Measurements from ENCODE around the gene MTRR. TPM values are rescaled to one million over a fixed set of nuclear protein-coding genes. Genes with fewer than 3 reads are reported as not detected.

Gene MTRR
- total and polyA plus RNA-seq, 2 donors (not counting 1 experiment from before 2014, with no cell fraction given): 25.5 to 67.8 TPM

DNA sequence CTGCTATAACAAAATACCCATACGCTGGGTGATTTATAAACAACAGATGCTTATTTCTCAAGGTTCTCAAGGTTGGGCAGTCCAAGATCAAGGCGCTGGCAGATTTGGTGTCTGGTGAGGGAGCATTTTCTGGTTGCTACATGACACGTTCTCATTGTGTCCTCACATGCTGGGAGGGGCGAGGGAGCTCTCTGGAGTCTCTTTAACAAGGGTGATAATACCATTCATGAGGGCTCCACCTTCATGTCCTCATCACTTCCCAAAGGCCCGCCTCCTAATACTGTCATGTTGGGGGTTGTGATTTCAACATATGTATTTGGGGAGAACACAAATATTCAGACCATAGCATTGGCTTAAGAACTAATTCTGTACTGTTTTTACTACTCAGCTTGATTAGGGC lies 22.6 kb upstream of the MTRR start:
- intact Hi-C loops (cut with micrococcal nuclease): no loop called here
- H3K36me3 ChIP-seq (replicated peaks in 1 of 2; ENCODE audit: control extremely low read depth in 1 of 2, control insufficient read depth in 1 of 2, extremely low read depth in 1 of 2, insufficient read depth in 2 of 2, low read length in 1 of 2): no peaks in the 10 kb centered on the region
- no peak overlapping the region for H3K4me2 ChIP-seq (replicated peaks; ENCODE audit: low read depth, low read length, poor library complexity, severe bottlenecking)
- TF ChIP-seq, protein P1, sequence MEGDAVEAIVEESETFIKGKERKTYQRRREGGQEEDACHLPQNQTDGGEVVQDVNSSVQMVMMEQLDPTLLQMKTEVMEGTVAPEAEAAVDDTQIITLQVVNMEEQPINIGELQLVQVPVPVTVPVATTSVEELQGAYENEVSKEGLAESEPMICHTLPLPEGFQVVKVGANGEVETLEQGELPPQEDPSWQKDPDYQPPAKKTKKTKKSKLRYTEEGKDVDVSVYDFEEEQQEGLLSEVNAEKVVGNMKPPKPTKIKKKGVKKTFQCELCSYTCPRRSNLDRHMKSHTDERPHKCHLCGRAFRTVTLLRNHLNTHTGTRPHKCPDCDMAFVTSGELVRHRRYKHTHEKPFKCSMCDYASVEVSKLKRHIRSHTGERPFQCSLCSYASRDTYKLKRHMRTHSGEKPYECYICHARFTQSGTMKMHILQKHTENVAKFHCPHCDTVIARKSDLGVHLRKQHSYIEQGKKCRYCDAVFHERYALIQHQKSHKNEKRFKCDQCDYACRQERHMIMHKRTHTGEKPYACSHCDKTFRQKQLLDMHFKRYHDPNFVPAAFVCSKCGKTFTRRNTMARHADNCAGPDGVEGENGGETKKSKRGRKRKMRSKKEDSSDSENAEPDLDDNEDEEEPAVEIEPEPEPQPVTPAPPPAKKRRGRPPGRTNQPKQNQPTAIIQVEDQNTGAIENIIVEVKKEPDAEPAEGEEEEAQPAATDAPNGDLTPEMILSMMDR (IDR thresholded peaks at IDR 0.05): no peak
- no peak for TF ChIP-seq EZH2 (IDR thresholded peaks at IDR 0.05; ENCODE audit: borderline replicate concordance, insufficient read depth, low read depth, low read length, poor library complexity, severe bottlenecking)
- ChIA-PET POLR2A (no interaction called here), CTCF (interaction anchor here (0.9 kb wide), 1 partner anchor 9 kb away, joined by 3 read pairs; no protein-coding TSS in a partner anchor)
- 92% methylated on average over 2 of the region's 5 CpGs for WGBS (ENCODE audit: insufficient coverage)
- peaks cover under 1% of the 10 kb centered on the region for H3K9me3 Mint-ChIP-seq (ENCODE audit: insufficient read depth)
- no peak overlapping the region for H3K4me3 ChIP-seq (ENCODE audit: control extremely low read depth in 1 of 5, extremely low read depth in 1 of 5, insufficient read depth in 1 of 5, low read depth in 2 of 5, low read length in 4 of 5)
- H3K27me3 ChIP-seq (replicated peaks in 1 of 4; ENCODE audit: control extremely low read depth in 1 of 4, control insufficient read depth in 3 of 4, insufficient read depth in 4 of 4, low read length in 3 of 4): peaks cover 0 to 26% (median 11%) of the 10 kb centered on the region in 4 experiments
- H3K27ac ChIP-seq (ENCODE audit: low read length in 2 of 2): no peak overlapping the region
- no peak for DNase-seq
- ATAC-seq (ENCODE audit: low read depth): no peak
- H4K20me1 ChIP-seq (ENCODE audit: control insufficient read depth, insufficient read depth, low read length, poor library complexity, severe bottlenecking): no peaks in the 10 kb centered on the region
- peaks cover 0 to 10% (median 0%) of the 10 kb centered on the region in 3 donors for H3K9me3 ChIP-seq (ENCODE audit: control extremely low read depth in 1 of 3, control insufficient read depth in 2 of 3, insufficient read depth in 1 of 3, low read length in 2 of 3)
- peaks cover 22 to 24% of the 10 kb centered on the region in 2 donors for H3K4me1 ChIP-seq (ENCODE audit: control insufficient read depth in 2 of 2, insufficient read depth in 2 of 2, low read length in 2 of 2)
- no peaks in the 10 kb centered on the region for H3K79me2 ChIP-seq (ENCODE audit: control insufficient read depth, insufficient read depth, low read length)
- H3K27ac Mint-ChIP-seq: no peak overlapping the region
- H3K9ac ChIP-seq (ENCODE audit: low read length): no peak overlapping the region
- H2AFZ ChIP-seq (ENCODE audit: insufficient read depth, low read depth, low read length, poor library complexity, severe bottlenecking): no peak overlapping the region
- no peak overlapping the region for H3K4me3 Mint-ChIP-seq
- peaks cover 17% of the 10 kb centered on the region for H3K4me1 Mint-ChIP-seq
- H3K27me3 Mint-ChIP-seq: peaks cover 26% of the 10 kb centered on the region

DNA sequence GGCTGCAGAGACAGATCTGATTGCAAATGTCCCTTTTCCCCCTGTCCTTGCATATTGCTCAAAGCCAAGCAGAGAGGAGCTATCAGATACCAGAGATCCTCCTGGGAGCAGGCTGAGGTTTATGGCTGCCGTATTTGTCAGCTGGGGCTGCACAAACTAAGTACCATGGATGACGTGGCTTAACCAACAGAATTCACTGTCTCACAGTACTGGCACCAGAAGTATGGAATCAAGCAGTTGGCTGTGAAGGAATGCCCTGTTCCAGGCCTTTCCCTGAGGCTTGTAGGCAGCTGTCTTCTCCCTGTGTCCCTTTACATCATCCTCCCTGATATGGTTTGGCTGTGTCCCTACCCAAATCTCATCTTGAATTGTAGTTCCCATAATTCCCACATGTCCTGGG lies 20.7 kb upstream of the MTRR start:
- ChIA-PET CTCF (no interaction called here), POLR2A (no interaction called here)
- Histone ChIP-seq H2AFZ (ENCODE audit: insufficient read depth, low read depth, low read length, poor library complexity, severe bottlenecking) (no peak overlapping the region), H3K4me2 (replicated peaks; ENCODE audit: low read depth, low read length, poor library complexity, severe bottlenecking) (no peak overlapping the region), H3K27me3 (replicated peaks in 1 of 4; ENCODE audit: control extremely low read depth in 1 of 4, control insufficient read depth in 3 of 4, insufficient read depth in 4 of 4, low read length in 3 of 4) (peaks cover 0 to 36% (median 15%) of the 10 kb centered on the region in 4 experiments), H3K4me3 (ENCODE audit: control extremely low read depth in 1 of 5, extremely low read depth in 1 of 5, insufficient read depth in 1 of 5, low read depth in 2 of 5, low read length in 4 of 5) (no peak overlapping the region), H3K4me1 (ENCODE audit: control insufficient read depth in 2 of 2, insufficient read depth in 2 of 2, low read length in 2 of 2) (peaks cover 24 to 27% of the 10 kb centered on the region in 2 donors), H3K9me3 (ENCODE audit: control extremely low read depth in 1 of 3, control insufficient read depth in 2 of 3, insufficient read depth in 1 of 3, low read length in 2 of 3) (peaks cover 0 to 13% (median 0%) of the 10 kb centered on the region in 3 donors), H3K9ac (ENCODE audit: low read length) (no peak overlapping the region), H4K20me1 (ENCODE audit: control insufficient read depth, insufficient read depth, low read length, poor library complexity, severe bottlenecking) (no peaks in the 10 kb centered on the region), H3K36me3 (replicated peaks in 1 of 2; ENCODE audit: control extremely low read depth in 1 of 2, control insufficient read depth in 1 of 2, extremely low read depth in 1 of 2, insufficient read depth in 2 of 2, low read length in 1 of 2) (no peaks in the 10 kb centered on the region), H3K27ac (ENCODE audit: low read length in 2 of 2) (no peak overlapping the region), H3K79me2 (ENCODE audit: control insufficient read depth, insufficient read depth, low read length) (no peaks in the 10 kb centered on the region)
- H3K4me1 Mint-ChIP-seq: peaks cover 29% of the 10 kb centered on the region
- H3K27me3 Mint-ChIP-seq: peaks cover 17% of the 10 kb centered on the region
- H3K27ac Mint-ChIP-seq: no peak overlapping the region
- 85% methylated on average over 2 of the region's 2 CpGs for WGBS (ENCODE audit: insufficient coverage)
- TF ChIP-seq, protein P1 (IDR thresholded peaks at IDR 0.05): no peak
- no peak for TF ChIP-seq EZH2 (IDR thresholded peaks at IDR 0.05; ENCODE audit: borderline replicate concordance, insufficient read depth, low read depth, low read length, poor library complexity, severe bottlenecking)
- no peak overlapping the region for H3K4me3 Mint-ChIP-seq
- H3K9me3 Mint-ChIP-seq (ENCODE audit: insufficient read depth): no peaks in the 10 kb centered on the region
- ATAC-seq (ENCODE audit: low read depth): no peak
- intact Hi-C loops (cut with micrococcal nuclease): no loop called here
- no peak for DNase-seq

Measured in B cell (primary cell).